Ovary (tissue), 9 donors: ENCODE data around the gene GTF3C2. TPM values are rescaled to one million over a fixed set of nuclear protein-coding genes. Genes with fewer than 3 reads are reported as not detected.

ENCODE experiments used
- DNase-seq, 5 donors: peaks; one replicate each; pipeline ENCODE4 v3.0.0-alpha.2; 2019 to 2020
- H3K27ac ChIP-seq, 2 donors: fragments of 200-600 bp; one replicate each; pipeline versions ENCODE4 v1.5.1 to v1.8.0; 2019 to 2022
- H3K27me3 ChIP-seq: fragments of 200-600 bp; one replicate; pipeline ENCODE4 v1.8.0; 2022
- H3K36me3 ChIP-seq: fragments of 200-600 bp; sonication (generic); one replicate; pipeline ENCODE4 v1.5.1; 2019
- H3K4me1 ChIP-seq: one replicate; pipeline ENCODE4 v1.8.1; 2013; ENCODE audit warnings: mild to moderate bottlenecking, moderate library complexity; ENCODE audit not compliant: insufficient read depth
- H3K4me3 ChIP-seq: fragments of 200-600 bp; sonication (generic); one replicate; pipeline ENCODE4 v1.5.1; 2017
- H3K9me3 ChIP-seq, 2 donors: fragments of 200-600 bp in 1 of 2; sonication (generic) in 1 of 2; one replicate each; pipeline versions ENCODE4 v1.5.1 to v1.8.1; 2013 to 2019; ENCODE audit warnings: mild to moderate bottlenecking in 1 of 2, moderate library complexity in 1 of 2
- EP300 ChIP-seq: sonication (generic); formaldehyde crosslinking; IDR thresholded peaks from one replicate; pipeline ENCODE4 v1.6.1; 2017; ENCODE audit warnings: antibody characterized with exemption
- POLR2A ChIP-seq: fragments of 450-650 bp; IDR thresholded peaks from one replicate; pipeline ENCODE4 v1.6.1; 2017; ENCODE audit warnings: antibody characterized with exemption, mild to moderate bottlenecking, moderate library complexity
- WGBS, 3 donors: extraction: QIAGEN DNeasy Blood & Tissue Kit in 1 of 3; methylation state at CpG; one replicate each; pipeline versions ENCODE4 v1.1.5 to v1.1.7; 2013 to 2017; 5-methylcytosine and 5-hydroxymethylcytosine counted together
- intact Hi-C, 4 donors: fragments of 100-400 bp; cut with DNase I; formaldehyde crosslinking; loops; one replicate each; pipeline versions ENCODE4 v1.11.0 to v1.15.1; 2022 to 2023
- polyA plus RNA-seq, 2 donors: library from polyadenylated mRNA; stranded (reverse); fragments of 200-250 nt in 1 of 2; fragments of 350-450 nt in 1 of 2; fragmentation: Illumina TruSeq in 1 of 2; extraction: RNeasy Lipid Tissue Mini Kit (QIAGEN cat#74804) in 1 of 2; gene quantifications; one replicate each; pipeline ENCODE4 v1.2.3, GENCODE V29; 2013 to 2014
- total RNA-seq, 7 donors: library from RNA; depleted of rRNA in 2 of 7; stranded (reverse); fragments of >200 nt in 2 of 7; fragmentation: NEBNext Ultra II Directional in 3 of 7; extraction: Animal tissue kit (Norgen Biotek cat#: 25700) in 3 of 7; gene quantifications; one replicate each; pipeline versions ENCODE4 v1.1.0 to v1.2.4, GENCODE V29; 2016 to 2023
- TF ChIP-seq, protein P1 (sequence below), 3 donors: fragments of 450-650 bp in 2 of 3; fragments of 200-600 bp in 1 of 3; IDR thresholded peaks; one replicate each; pipeline versions ENCODE4 v1.5.1 to v1.8.0; 2016 to 2022; ENCODE audit warnings: antibody characterized with exemption in 3 of 3, mild to moderate bottlenecking in 1 of 3
- donor health status: DM: no; HTN: no; CAD: no; lungs with moderate emphysema.
- donor health status: DM: no; HTN: no; CAD: no.
- donor health status: Bipolar disorder and iron deficiency.
- donor health status: DM: yes; HTN: yes; CAD: no.
- donor health status: DM: no; HTN: no; CAD: no.
- donor health status: DM: yes; HTN: yes; CAD: no.

The GTF3C2 gene
- total and polyA plus RNA-seq, 9 donors: 26.8 to 57.7 (median 45.8) TPM

DNA sequence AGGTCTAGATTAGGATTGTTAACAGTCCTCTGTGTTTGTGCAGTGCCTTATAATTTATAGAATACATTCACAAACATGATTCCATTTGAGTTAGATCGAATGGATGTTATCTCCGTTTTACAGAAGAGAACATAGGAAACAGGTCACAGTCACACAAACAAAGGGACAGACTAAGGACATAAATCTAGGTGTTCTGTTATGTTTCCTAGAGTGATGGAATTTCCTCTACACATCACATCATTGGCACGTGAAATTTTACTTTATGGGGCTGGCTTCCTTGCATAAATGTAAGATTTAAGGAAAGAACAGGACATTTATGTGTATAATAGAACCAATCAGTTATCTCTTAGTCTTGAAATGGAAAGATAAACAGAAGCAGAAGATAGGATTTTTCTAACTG lies 68.0 kb downstream of the GTF3C2 start:
- TF ChIP-seq POLR2A: no peak
- TF ChIP-seq, protein P1, sequence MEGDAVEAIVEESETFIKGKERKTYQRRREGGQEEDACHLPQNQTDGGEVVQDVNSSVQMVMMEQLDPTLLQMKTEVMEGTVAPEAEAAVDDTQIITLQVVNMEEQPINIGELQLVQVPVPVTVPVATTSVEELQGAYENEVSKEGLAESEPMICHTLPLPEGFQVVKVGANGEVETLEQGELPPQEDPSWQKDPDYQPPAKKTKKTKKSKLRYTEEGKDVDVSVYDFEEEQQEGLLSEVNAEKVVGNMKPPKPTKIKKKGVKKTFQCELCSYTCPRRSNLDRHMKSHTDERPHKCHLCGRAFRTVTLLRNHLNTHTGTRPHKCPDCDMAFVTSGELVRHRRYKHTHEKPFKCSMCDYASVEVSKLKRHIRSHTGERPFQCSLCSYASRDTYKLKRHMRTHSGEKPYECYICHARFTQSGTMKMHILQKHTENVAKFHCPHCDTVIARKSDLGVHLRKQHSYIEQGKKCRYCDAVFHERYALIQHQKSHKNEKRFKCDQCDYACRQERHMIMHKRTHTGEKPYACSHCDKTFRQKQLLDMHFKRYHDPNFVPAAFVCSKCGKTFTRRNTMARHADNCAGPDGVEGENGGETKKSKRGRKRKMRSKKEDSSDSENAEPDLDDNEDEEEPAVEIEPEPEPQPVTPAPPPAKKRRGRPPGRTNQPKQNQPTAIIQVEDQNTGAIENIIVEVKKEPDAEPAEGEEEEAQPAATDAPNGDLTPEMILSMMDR (IDR thresholded peaks at IDR 0.05): no peak
- no peak for TF ChIP-seq EP300
- Histone ChIP-seq H3K36me3 (no peaks in the 10 kb centered on the region), H3K9me3 (no peaks in the 10 kb centered on the region), H3K4me1 (no peaks in the 10 kb centered on the region), H3K27ac (no peak overlapping the region), H3K4me3 (no peak overlapping the region), H3K27me3 (no peaks in the 10 kb centered on the region)
- intact Hi-C loops: loop anchor here in 3 of 4 donors (10.0 kb wide), 3 partner anchors 324 to 444 kb away; partner anchors contain the start of gene DPYSL5 (in 2 of the 3)
- no peak for DNase-seq
- WGBS, 3 donors: 45 to 52% (median 51%) methylated on average over 3 of the region's 3 CpGs

DNA sequence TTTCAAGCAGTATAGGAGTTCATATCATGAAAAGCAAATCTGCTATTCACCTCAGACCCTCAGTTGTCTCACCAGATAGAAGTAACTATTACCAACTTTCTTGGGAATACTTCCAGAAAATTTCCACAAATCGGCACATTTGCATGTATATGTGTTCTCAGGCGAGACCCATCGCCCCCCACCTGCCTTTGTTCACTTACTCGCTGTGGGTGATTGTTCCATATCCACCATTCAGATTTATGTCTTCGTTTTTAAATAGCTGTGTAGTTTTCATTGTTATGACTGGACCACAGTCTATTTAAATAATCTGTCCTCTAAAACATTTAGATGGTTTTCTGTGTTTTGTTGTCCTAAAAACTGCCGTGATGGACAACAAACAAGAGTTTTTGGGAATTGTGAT lies 71.1 kb downstream of the GTF3C2 start:
- intact Hi-C loops: loop anchor here in 3 of 4 donors (10.0 kb wide), 3 partner anchors 321 to 441 kb away; partner anchors contain the start of gene DPYSL5 (in 2 of the 3)
- TF ChIP-seq EP300: no peak
- no peak for TF ChIP-seq POLR2A
- TF ChIP-seq, protein P1 (IDR thresholded peaks at IDR 0.05): no peak
- no peaks in the 10 kb centered on the region for H3K4me1 ChIP-seq
- H3K27ac ChIP-seq: no peak overlapping the region
- H3K9me3 ChIP-seq: no peaks in the 10 kb centered on the region
- H3K27me3 ChIP-seq: no peaks in the 10 kb centered on the region
- no peaks in the 10 kb centered on the region for H3K36me3 ChIP-seq
- WGBS, 3 donors: 57 to 76% (median 58%) methylated on average over 6 of the region's 6 CpGs
- H3K4me3 ChIP-seq: no peak overlapping the region
- DNase-seq: no peak

DNA sequence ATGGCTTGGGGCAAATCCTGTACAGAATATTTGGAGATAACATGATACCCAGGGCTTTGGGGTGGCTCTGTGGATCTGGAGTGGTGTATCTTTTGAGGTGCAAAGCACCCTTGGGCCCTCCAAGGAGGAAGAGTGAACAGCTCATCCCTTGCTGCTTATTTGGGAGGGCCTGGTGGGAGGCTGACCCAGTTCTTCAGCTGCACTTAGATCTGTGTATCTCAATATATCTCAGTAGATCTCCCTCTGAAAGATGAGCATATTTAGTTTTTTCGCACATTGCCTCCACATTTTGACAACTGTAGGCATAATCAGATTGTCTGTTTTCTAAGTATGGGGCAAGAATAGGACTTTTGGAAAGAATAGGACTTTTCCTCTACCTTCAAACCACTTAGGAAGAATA lies 71.6 kb downstream of the GTF3C2 start:
- WGBS, 3 donors: 94 to 97% (median 96%) methylated on average over 1 of the region's 1 CpG
- no peak for DNase-seq
- intact Hi-C loops: loop anchor here in 3 of 4 donors (5.0 to 10.0 kb wide), 4 partner anchors 188 to 440 kb away; partner anchors contain the start of gene DPYSL5 (in 2 of the 3)

DNA sequence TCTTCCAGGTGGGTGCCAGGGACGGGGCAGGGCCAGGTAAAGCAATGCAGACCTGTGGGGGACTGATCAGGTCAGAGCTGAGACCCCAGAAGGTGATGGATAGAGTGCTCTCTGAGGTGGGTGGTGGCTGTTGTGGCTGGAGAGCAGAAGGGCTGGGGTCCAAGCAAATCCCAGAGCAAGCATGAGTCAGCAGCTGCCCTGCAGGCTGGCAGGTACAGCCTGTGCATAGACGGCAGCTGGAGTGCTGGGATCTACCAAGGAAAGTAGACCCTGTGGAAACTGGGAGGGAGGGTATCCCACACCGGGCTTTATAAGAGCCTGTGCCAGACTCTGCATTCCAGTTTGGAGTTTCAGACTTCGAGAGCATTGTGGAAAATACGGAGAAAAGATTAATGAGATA lies 73.7 kb downstream of the GTF3C2 start:
- H3K4me3 ChIP-seq: no peak overlapping the region
- intact Hi-C loops: loop anchor here in 3 of 4 donors (5.0 to 10.0 kb wide), 4 partner anchors 186 to 438 kb away; partner anchors contain the start of gene DPYSL5 (in 2 of the 3)
- no peaks in the 10 kb centered on the region for H3K36me3 ChIP-seq
- TF ChIP-seq EP300 (no peak), POLR2A (no peak)
- TF ChIP-seq, protein P1 (IDR thresholded peaks at IDR 0.05): no peak
- H3K27ac ChIP-seq: no peak overlapping the region
- no peaks in the 10 kb centered on the region for H3K27me3 ChIP-seq
- no peak for DNase-seq
- WGBS, 3 donors: 24 to 37% (median 26%) methylated on average over 5 of the region's 5 CpGs
- H3K4me1 ChIP-seq: no peaks in the 10 kb centered on the region
- no peaks in the 10 kb centered on the region for H3K9me3 ChIP-seq

More for the DNA sequence above, 71.6 kb downstream of the GTF3C2 start:
- Histone ChIP-seq H3K4me1 (no peaks in the 10 kb centered on the region), H3K27ac (no peak overlapping the region), H3K9me3 (no peaks in the 10 kb centered on the region), H3K4me3 (no peak overlapping the region), H3K36me3 (no peaks in the 10 kb centered on the region), H3K27me3 (no peaks in the 10 kb centered on the region)
- TF ChIP-seq, protein P1 (IDR thresholded peaks at IDR 0.05): no peak
- no peak for TF ChIP-seq POLR2A
- no peak for TF ChIP-seq EP300
